ENCODE results near the gene MYBPHL.

The MYBPHL gene

GRCh38 chr1:109279615-109280278 lies 27.1 kb downstream of the MYBPHL start:
- DNase-seq (no peak), ATAC-seq (no peak)

- ATAC-seq: peak; percentile 70
- peak; percentile 81 for DNase-seq
Observed at GRCh38 chr1:109277434-109278204, 29.2 kb downstream of the MYBPHL start.

- DNase-seq (no peak), ATAC-seq (no peak)
Observed at GRCh38 chr1:109275706-109276345, 31.0 kb downstream of the MYBPHL start.

- DNase-seq: no peak
- no peak for ATAC-seq
Observed at GRCh38 chr1:109274533-109275476, 32.0 kb downstream of the MYBPHL start.

- no peak for DNase-seq
- no peak for ATAC-seq
Observed at GRCh38 chr1:109273570-109274288, 33.1 kb downstream of the MYBPHL start.

- ATAC-seq: no peak
- no peak for DNase-seq
Observed at GRCh38 chr1:109272831-109273547, 33.8 kb downstream of the MYBPHL start.

GRCh38 chr1:109272021-109272799 lies 34.6 kb downstream of the MYBPHL start:
- ATAC-seq (no peak), DNase-seq (no peak)

- DNase-seq (no peak), ATAC-seq (no peak)
Observed at GRCh38 chr1:109271458-109271857, 35.4 kb downstream of the MYBPHL start.

- DNase-seq: no peak
- no peak for ATAC-seq
Observed at GRCh38 chr1:109270623-109271317, 36.0 kb downstream of the MYBPHL start.

- ATAC-seq (no peak), DNase-seq (no peak)
Observed at GRCh38 chr1:109269981-109270622, 36.7 kb downstream of the MYBPHL start.

- ATAC-seq: no peak
Observed at GRCh38 chr1:109269212-109269980, 37.4 kb downstream of the MYBPHL start.

GRCh38 chr1:109268431-109269211 lies 38.2 kb downstream of the MYBPHL start:
- no peak for DNase-seq
- no peak for ATAC-seq

More at GRCh38 chr1:109269212-109269980, 37.4 kb downstream of the MYBPHL start:
- no peak for DNase-seq

GRCh38 chr1:109267743-109268300 lies 39.0 kb downstream of the MYBPHL start:
- ATAC-seq: no peak
- no peak for DNase-seq

GRCh38 chr1:109266965-109267364 lies 39.8 kb downstream of the MYBPHL start:
- DNase-seq: no peak
- no peak for ATAC-seq

GRCh38 chr1:109265741-109266330 lies 41.0 kb downstream of the MYBPHL start:
- no peak for DNase-seq
- ATAC-seq: no peak

GRCh38 chr1:109265016-109265415 lies 41.8 kb downstream of the MYBPHL start:
- DNase-seq (no peak), ATAC-seq (no peak)
